Neuronal stem cell (in vitro differentiated cells): Measurements from ENCODE around the gene KLK2.

Experiments
- DNase-seq: peaks from one replicate; pipeline ENCODE4 v3.0.0-alpha.2; 2013; ENCODE audit warnings: low spot score
- H2AFZ ChIP-seq: one replicate; pipeline ENCODE4 v1.6.1; 2013; ENCODE audit warnings: mild to moderate bottlenecking, low read length, inconsistent platforms
- H2AK5ac ChIP-seq: 2 replicates; pipeline ENCODE4 v1.6.1; 2013; ENCODE audit warnings: low read depth, mild to moderate bottlenecking, inconsistent platforms, low read length, moderate library complexity, mixed read lengths
- H2BK120ac ChIP-seq: 2 replicates; pipeline ENCODE4 v1.6.1; 2013; ENCODE audit warnings: low read depth, mild to moderate bottlenecking, inconsistent platforms, low read length, moderate library complexity, mixed read lengths
- H2BK12ac ChIP-seq: one replicate; pipeline ENCODE4 v1.6.1; 2013; ENCODE audit warnings: low read length, inconsistent platforms
- H2BK15ac ChIP-seq: 2 replicates; pipeline ENCODE4 v1.6.1; 2013; ENCODE audit warnings: mild to moderate bottlenecking, low read length, inconsistent platforms, mixed read lengths
- H2BK5ac ChIP-seq: one replicate; pipeline ENCODE4 v1.6.1; 2013; ENCODE audit warnings: inconsistent platforms, mild to moderate bottlenecking, low read length, moderate library complexity
- H3K14ac ChIP-seq: one replicate; pipeline ENCODE4 v1.6.1; 2013; ENCODE audit warnings: low read length, inconsistent platforms
- H3K18ac ChIP-seq: 2 replicates; pipeline ENCODE4 v1.6.1; 2013; ENCODE audit warnings: low read length, inconsistent platforms
- H3K23ac ChIP-seq: 2 replicates; pipeline ENCODE4 v1.6.1; 2013; ENCODE audit warnings: low read depth, mild to moderate bottlenecking, mixed read lengths, low read length, inconsistent platforms; ENCODE audit not compliant: poor library complexity
- H3K27ac ChIP-seq: replicated peaks from 3 replicates; pipeline ENCODE4 v1.5.1; 2013; ENCODE audit warnings: low read length, inconsistent platforms
- H3K27me3 ChIP-seq, 3 experiments: 2 replicates each; pipeline ENCODE4 v1.6.1; 2013; ENCODE audit warnings: low read length in 3 of 3, mild to moderate bottlenecking in 2 of 3, inconsistent platforms in 1 of 3, low read depth in 1 of 3, mixed read lengths in 1 of 3, moderate library complexity in 1 of 3; ENCODE audit not compliant: control insufficient read depth in 3 of 3, insufficient read depth in 3 of 3
- H3K36me3 ChIP-seq, 2 donors: replicated peaks in 1 of 2; 2 replicates each; pipeline ENCODE4 v1.6.1; 2013; ENCODE audit warnings: low read length in 2 of 2; ENCODE audit not compliant: control insufficient read depth in 2 of 2, insufficient read depth in 2 of 2
- H3K4ac ChIP-seq: 2 replicates; pipeline ENCODE4 v1.6.1; 2013; ENCODE audit warnings: inconsistent platforms, mild to moderate bottlenecking, low read length, moderate library complexity
- H3K4me1 ChIP-seq, 2 donors: 1 replicate in 1 of 2; 2 replicates in 1 of 2; pipeline ENCODE4 v1.6.1; 2013; ENCODE audit warnings: low read length in 2 of 2, low read depth in 1 of 2; ENCODE audit not compliant: control insufficient read depth in 2 of 2, insufficient read depth in 1 of 2
- H3K4me2 ChIP-seq: one replicate; pipeline ENCODE4 v1.6.1; 2013; ENCODE audit warnings: mild to moderate bottlenecking, low read length, inconsistent platforms; ENCODE audit not compliant: insufficient read depth, poor library complexity, severe bottlenecking
- H3K4me3 ChIP-seq, 2 donors: 2 replicates each; pipeline ENCODE4 v1.5.1; 2013; ENCODE audit warnings: low read length in 2 of 2, mild to moderate bottlenecking in 2 of 2, inconsistent platforms in 1 of 2, moderate library complexity in 1 of 2
- H3K79me1 ChIP-seq: one replicate; pipeline ENCODE4 v1.6.1; 2013; ENCODE audit warnings: low read depth, mild to moderate bottlenecking, inconsistent platforms, low read length, moderate library complexity
- H3K9ac ChIP-seq: one replicate; pipeline ENCODE4 v1.6.1; 2013; ENCODE audit warnings: mild to moderate bottlenecking, low read depth, low read length, inconsistent platforms; ENCODE audit not compliant: poor library complexity
- H3K9me3 ChIP-seq, 2 donors: replicated peaks in 1 of 2; 2 replicates each; pipeline versions ENCODE3 to v1.6.1; 2013; ENCODE audit warnings: low read length in 2 of 2, mild to moderate bottlenecking in 2 of 2, inconsistent platforms in 1 of 2, low read depth in 1 of 2, mixed read lengths in 1 of 2, moderate library complexity in 1 of 2; ENCODE audit not compliant: control insufficient read depth in 2 of 2, insufficient read depth in 1 of 2
- H4K8ac ChIP-seq: one replicate; pipeline ENCODE4 v1.6.1; 2013; ENCODE audit warnings: low read depth, mild to moderate bottlenecking, inconsistent platforms, low read length, moderate library complexity
- H4K91ac ChIP-seq: one replicate; pipeline ENCODE4 v1.6.1; 2013; ENCODE audit warnings: low read length, low read depth, mild to moderate bottlenecking, inconsistent platforms; ENCODE audit not compliant: poor library complexity
- WGBS, 2 donors: extraction: QIAGEN DNeasy Blood & Tissue Kit; methylation state at CpG; one replicate each; pipeline ENCODE4 v1.1.7; 2013; ENCODE audit warnings: missing lambda C conversion rate in 2 of 2, mixed read lengths in 1 of 2; ENCODE audit not compliant: insufficient read length in 2 of 2, insufficient replicate concordance in 1 of 2; ENCODE audit errors: extremely low coverage in 2 of 2; 5-methylcytosine and 5-hydroxymethylcytosine counted together

The KLK2 gene

GRCh38 chr19:50925734-50926133 is 52.5 kb downstream of the KLK2 start:
- no CpG with 5 or more reads among the region's 2 CpGs for WGBS, 2 donors
- no peak for DNase-seq
- peaks cover 0 to 14% (median 7%) of the 10 kb centered on the region in 3 experiments for H3K27me3 ChIP-seq

GRCh38 chr19:50926144-50926543 is 52.9 kb downstream of the KLK2 start:
- no peak overlapping the region for H2AK5ac ChIP-seq
- no peak overlapping the region for H3K23ac ChIP-seq
- H3K9me3 ChIP-seq: peaks cover 0 to 2% of the 10 kb centered on the region in 2 donors
- no peak overlapping the region for H3K18ac ChIP-seq
- no peak overlapping the region for H2BK5ac ChIP-seq
- DNase-seq: no peak
- WGBS, 2 donors: no CpG with 5 or more reads among the region's 11 CpGs
- no peak overlapping the region for H3K27ac ChIP-seq
- peaks cover 0 to 14% (median 7%) of the 10 kb centered on the region in 3 experiments for H3K27me3 ChIP-seq
- H2AFZ ChIP-seq: no peak overlapping the region
- no peak overlapping the region for H4K8ac ChIP-seq
- H2BK12ac ChIP-seq: no peak overlapping the region
- no peak overlapping the region for H2BK15ac ChIP-seq
- H3K4me1 ChIP-seq: no peaks in the 10 kb centered on the region
- no peak overlapping the region for H3K14ac ChIP-seq
- no peaks in the 10 kb centered on the region for H3K79me1 ChIP-seq
- no peak overlapping the region for H4K91ac ChIP-seq
- H3K9ac ChIP-seq: no peak overlapping the region
- H3K4ac ChIP-seq: no peak overlapping the region
- H3K36me3 ChIP-seq: no peaks in the 10 kb centered on the region
- H2BK120ac ChIP-seq: no peak overlapping the region
- H3K4me3 ChIP-seq: no peak overlapping the region
- no peak overlapping the region for H3K4me2 ChIP-seq

More at GRCh38 chr19:50925734-50926133, 52.5 kb downstream of the KLK2 start:
- Histone ChIP-seq H2BK120ac (no peak overlapping the region), H2BK5ac (no peak overlapping the region), H3K18ac (no peak overlapping the region), H3K36me3 (no peaks in the 10 kb centered on the region), H2AK5ac (no peak overlapping the region), H2BK12ac (no peak overlapping the region), H4K91ac (no peak overlapping the region), H3K4me3 (no peak overlapping the region), H3K4me2 (no peak overlapping the region), H3K4me1 (no peaks in the 10 kb centered on the region), H3K14ac (no peak overlapping the region), H3K4ac (no peak overlapping the region), H3K9ac (no peak overlapping the region), H3K9me3 (peaks cover 0 to 2% of the 10 kb centered on the region in 2 donors), H3K23ac (no peak overlapping the region), H4K8ac (no peak overlapping the region), H2AFZ (no peak overlapping the region), H3K79me1 (no peaks in the 10 kb centered on the region), H2BK15ac (no peak overlapping the region), H3K27ac (no peak overlapping the region)

- Histone ChIP-seq H3K79me1 (no peaks in the 10 kb centered on the region), H3K4me3 (no peak overlapping the region), H4K8ac (no peak overlapping the region), H3K4ac (no peak overlapping the region), H3K4me2 (no peak overlapping the region), H2BK15ac (no peak overlapping the region), H3K9me3 (peaks cover 0 to 2% of the 10 kb centered on the region in 2 donors), H2BK12ac (no peak overlapping the region), H3K36me3 (no peaks in the 10 kb centered on the region), H3K27ac (no peak overlapping the region), H3K18ac (no peak overlapping the region), H3K14ac (no peak overlapping the region), H3K23ac (no peak overlapping the region), H3K4me1 (no peaks in the 10 kb centered on the region), H4K91ac (no peak overlapping the region), H2BK5ac (no peak overlapping the region), H2AFZ (no peak overlapping the region), H2AK5ac (no peak overlapping the region), H2BK120ac (no peak overlapping the region), H3K9ac (no peak overlapping the region), H3K27me3 (peaks cover 0 to 5% (median 3%) of the 10 kb centered on the region in 3 experiments)
- WGBS, 2 donors: no CpG with 5 or more reads among the region's 5 CpGs
- no peak for DNase-seq
These were observed 55.6 kb downstream of the KLK2 start for GRCh38 chr19:50928831-50929230.
